ENCODE data around the gene CFHR1. TPM values are rescaled to one million over a fixed set of nuclear protein-coding genes. Genes with fewer than 3 reads are reported as not detected.
A peak's percentile ranks its signal among the peaks of the same experiment; 100 is the strongest.
"Not testable (repeated sequence)": the region's sequence is repeated elsewhere in the genome, so short reads cannot be mapped to it uniquely, and the experiment has no call there.

The CFHR1 gene
- total RNA-seq = not detected

DNA sequence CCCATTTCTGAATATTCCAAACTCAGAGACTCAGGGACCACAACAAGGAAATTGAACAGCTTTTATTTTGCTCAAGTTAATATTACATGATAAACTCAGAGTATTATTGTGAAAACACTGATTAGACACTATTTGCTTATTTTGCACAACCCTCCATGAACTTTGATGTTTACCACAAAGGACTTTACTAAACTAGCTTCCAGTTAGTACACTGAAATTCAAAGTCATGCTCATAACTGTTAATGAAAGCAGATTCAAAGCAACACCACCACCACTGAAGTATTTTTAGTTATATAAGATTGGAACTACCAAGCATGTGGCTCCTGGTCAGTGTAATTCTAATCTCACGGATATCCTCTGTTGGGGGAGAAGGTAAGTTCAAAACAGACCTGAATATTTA lies at the start of gene CFHR1:
CFHR1 (plus strand) TSS at position 201 of the 400 bp plus-strand sequence; CDS start at position 315, 114 bp downstream.
- not testable (repeated sequence) for H3K36me3 ChIP-seq, H3K27me3 ChIP-seq, H3K9me3 ChIP-seq, H3K4me3 ChIP-seq, DNase-seq, H3K27ac ChIP-seq, H3K4me1 ChIP-seq

DNA sequence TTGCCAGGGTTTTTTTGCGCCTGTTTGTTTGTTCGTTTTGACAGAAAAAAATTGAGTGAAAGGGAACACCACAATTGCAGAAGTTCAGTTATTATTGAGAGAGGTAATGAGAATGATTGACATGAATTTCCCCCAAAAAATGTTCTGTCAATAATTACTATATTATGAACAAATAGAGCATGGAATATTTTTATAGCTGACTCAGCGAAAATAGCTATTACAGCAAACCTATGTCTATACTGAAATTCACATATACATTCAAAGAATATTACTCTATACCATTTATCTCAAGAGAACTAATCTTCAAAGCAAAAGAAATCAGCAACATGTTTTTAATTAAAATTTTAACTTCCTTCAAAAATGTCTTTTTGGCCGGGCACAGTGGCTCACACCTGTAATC lies 49.7 kb upstream of the CFHR1 start:
- not testable (repeated sequence) for H3K27ac ChIP-seq, H3K27me3 ChIP-seq, H3K4me3 ChIP-seq, H3K9me3 ChIP-seq, DNase-seq, H3K36me3 ChIP-seq, H3K4me1 ChIP-seq

GRCh38 chr1:196773713-196774112 lies 45.8 kb upstream of the CFHR1 start:
- H3K27me3 ChIP-seq = no peaks in the 10 kb centered on the region
- no peak for DNase-seq
- H3K9me3 ChIP-seq = no peaks in the 10 kb centered on the region
- no peak overlapping the region for H3K27ac ChIP-seq
- no peak overlapping the region for H3K4me3 ChIP-seq
- H3K4me1 ChIP-seq = no peaks in the 10 kb centered on the region
- no peaks in the 10 kb centered on the region for H3K36me3 ChIP-seq
- TF ChIP-seq CTCF (IDR thresholded peaks at IDR 0.05) = no peak
- no peak for TF ChIP-seq POLR2A (IDR thresholded peaks at IDR 0.05)

- Histone ChIP-seq H3K4me1 (no peaks in the 10 kb centered on the region), H3K36me3 (no peaks in the 10 kb centered on the region), H3K27me3 (no peaks in the 10 kb centered on the region), H3K27ac (no peak overlapping the region), H3K9me3 (no peaks in the 10 kb centered on the region), H3K4me3 (no peak overlapping the region)
- TF ChIP-seq CTCF (IDR thresholded peaks at IDR 0.05) (no peak), POLR2A (IDR thresholded peaks at IDR 0.05) (no peak)
- no peak for DNase-seq
These were observed 45.4 kb upstream of the CFHR1 start for GRCh38 chr1:196774175-196774574.

- H3K4me3 ChIP-seq = peak within 1 kb of the TSS in 1 of 4 donors; percentile 14
- H3K27me3 ChIP-seq = no peaks in the 10 kb centered on the region
These were observed 44.9 kb upstream of the CFHR1 start, which contains the start of gene CFHR3 for GRCh38 chr1:196774603-196775002. Gene CFHR3 (plus strand): TSS chr1:196774840. CDS start chr1:196774887, 47 bp downstream.

GRCh38 chr1:196777603-196778002 lies 41.9 kb upstream of the CFHR1 start:
- H3K36me3 ChIP-seq = no peaks in the 10 kb centered on the region
- H3K4me3 ChIP-seq = no peak overlapping the region
- TF ChIP-seq POLR2A (IDR thresholded peaks at IDR 0.05) = no peak
- TF ChIP-seq CTCF (IDR thresholded peaks at IDR 0.05) = no peak
- DNase-seq = no peak
- no peak overlapping the region for H3K27ac ChIP-seq
- H3K27me3 ChIP-seq = no peaks in the 10 kb centered on the region
- no peaks in the 10 kb centered on the region for H3K4me1 ChIP-seq
- no peaks in the 10 kb centered on the region for H3K9me3 ChIP-seq

More at GRCh38 chr1:196774603-196775002, 44.9 kb upstream of the CFHR1 start, which contains the start of gene CFHR3:
- DNase-seq = no peak
- no peak within 1 kb of the TSS for H3K27ac ChIP-seq
- no peaks in the 10 kb centered on the region for H3K36me3 ChIP-seq
- no peaks in the 10 kb centered on the region for H3K9me3 ChIP-seq
- no peaks in the 10 kb centered on the region for H3K4me1 ChIP-seq
- TF ChIP-seq CTCF (IDR thresholded peaks at IDR 0.05) (no peak), POLR2A (IDR thresholded peaks at IDR 0.05) (no peak)

DNA sequence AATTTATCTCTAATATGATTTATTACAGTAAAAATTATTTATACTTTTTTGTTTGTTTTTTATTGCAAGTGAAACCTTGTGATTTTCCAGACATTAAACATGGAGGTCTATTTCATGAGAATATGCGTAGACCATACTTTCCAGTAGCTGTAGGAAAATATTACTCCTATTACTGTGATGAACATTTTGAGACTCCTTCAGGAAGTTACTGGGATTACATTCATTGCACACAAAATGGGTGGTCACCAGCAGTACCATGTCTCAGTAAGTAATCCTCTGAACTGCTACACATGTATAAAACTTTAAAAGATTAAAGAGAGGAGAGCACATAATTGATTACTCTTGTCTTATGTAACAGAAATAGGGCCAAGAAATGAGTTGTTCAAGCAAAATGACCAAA lies 40.4 kb upstream of the CFHR1 start:
- TF ChIP-seq POLR2A (IDR thresholded peaks at IDR 0.05) = no peak
- TF ChIP-seq CTCF (IDR thresholded peaks at IDR 0.05) = no peak
- Histone ChIP-seq H3K9me3 (no peaks in the 10 kb centered on the region), H3K27me3 (no peaks in the 10 kb centered on the region), H3K4me3 (no peak overlapping the region), H3K27ac (no peak overlapping the region), H3K4me1 (no peaks in the 10 kb centered on the region), H3K36me3 (no peaks in the 10 kb centered on the region)
- DNase-seq = no peak

DNA sequence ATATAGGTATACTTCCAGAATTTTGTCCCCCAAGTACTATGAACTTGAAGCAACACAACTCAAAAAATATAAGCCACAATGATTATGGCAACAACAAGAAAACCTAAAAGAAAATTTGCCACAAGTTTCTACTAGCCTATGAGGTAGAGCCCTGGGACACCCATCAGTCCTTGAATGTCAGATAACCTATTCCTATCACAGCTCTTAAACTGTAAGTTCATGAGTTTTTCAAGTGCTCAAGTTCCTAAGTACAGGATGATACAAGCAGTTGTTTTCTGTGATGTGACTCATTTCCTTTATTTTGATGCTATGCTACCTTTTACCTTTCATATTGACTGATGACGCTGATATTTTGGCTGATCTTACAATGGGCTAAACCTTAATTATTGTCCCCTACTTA lies 28.3 kb upstream of the CFHR1 start:
- not testable (repeated sequence) for H3K27ac ChIP-seq

DNA sequence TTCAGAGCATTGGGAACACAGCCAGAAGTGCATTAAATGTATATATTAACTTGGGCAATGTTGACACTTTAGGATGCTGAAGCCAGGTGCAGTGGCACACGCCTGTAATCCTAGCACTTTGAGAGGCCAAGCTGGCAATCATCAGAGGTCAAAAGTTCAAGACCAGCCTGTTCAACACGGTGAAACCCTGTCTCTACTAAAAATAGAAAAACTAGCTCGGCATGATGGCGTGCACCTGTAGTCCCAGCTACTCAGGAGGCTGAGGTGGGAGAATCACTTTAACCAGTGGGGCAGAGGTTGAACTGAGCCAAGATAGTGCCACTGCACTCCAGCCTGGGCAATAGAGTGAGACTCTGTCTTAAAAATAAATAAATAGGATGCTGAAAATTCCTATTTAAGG lies 25.4 kb upstream of the CFHR1 start:
- H3K27me3 ChIP-seq, DNase-seq, H3K27ac ChIP-seq, H3K4me3 ChIP-seq, H3K4me1 ChIP-seq, H3K9me3 ChIP-seq, H3K36me3 ChIP-seq: not testable (repeated sequence)

More for the DNA sequence above, 28.3 kb upstream of the CFHR1 start:
- not testable (repeated sequence) for H3K36me3 ChIP-seq, DNase-seq, H3K27me3 ChIP-seq, H3K4me3 ChIP-seq, H3K9me3 ChIP-seq, H3K4me1 ChIP-seq
